Skeletal muscle satellite cell (primary cell): ENCODE results near the gene PRDM1.

Source experiments
- H3K27me3 ChIP-seq: 2 replicates; pipeline ENCODE4 v1.7.0; 2013; ENCODE audit warnings: low read length; ENCODE audit not compliant: control insufficient read depth, insufficient read depth
- H3K36me3 ChIP-seq: 2 replicates; pipeline ENCODE4 v1.7.0; 2013; ENCODE audit warnings: mild to moderate bottlenecking, control low read depth, low read length; ENCODE audit not compliant: insufficient read depth
- H3K4me1 ChIP-seq: 2 replicates; pipeline ENCODE4 v1.7.0; 2013; ENCODE audit warnings: low read length; ENCODE audit not compliant: control insufficient read depth, insufficient read depth
- H3K4me2 ChIP-seq: 2 replicates; pipeline ENCODE4 v1.7.0; 2013; ENCODE audit warnings: mild to moderate bottlenecking, low read length
- H3K4me3 ChIP-seq: 2 replicates; pipeline ENCODE4 v1.7.0; 2013; ENCODE audit warnings: low read length
- H3K9ac ChIP-seq: 2 replicates; pipeline ENCODE4 v1.7.0; 2013; ENCODE audit warnings: mild to moderate bottlenecking, low read depth, low read length, moderate library complexity
- H3K9me3 ChIP-seq: replicated peaks from 2 replicates; pipeline ENCODE4 v1.7.0; 2013; ENCODE audit warnings: mild to moderate bottlenecking, control low read depth, low read length

Gene PRDM1

DNA sequence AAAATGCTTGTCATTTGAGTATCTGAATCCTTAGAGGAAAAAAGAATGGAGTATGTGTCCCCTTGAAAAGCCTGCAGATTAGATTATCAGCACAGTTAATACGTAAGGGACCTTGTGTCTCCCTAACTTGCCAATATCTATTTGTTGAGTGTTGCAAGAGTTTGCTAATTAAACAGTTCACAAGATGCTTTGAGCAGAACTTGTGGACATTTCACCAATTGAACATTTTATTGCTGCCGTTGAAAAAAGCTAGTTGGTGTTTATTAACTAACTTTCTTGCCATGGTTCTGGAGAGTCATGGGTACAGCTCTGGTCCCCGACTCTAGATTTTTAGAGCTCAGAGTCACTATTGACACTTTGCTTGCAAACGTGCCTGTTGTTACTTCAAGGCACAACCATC is 30.6 kb upstream of the PRDM1 start:
- Histone ChIP-seq H3K4me3 (no peak overlapping the region), H3K27me3 (no peaks in the 10 kb centered on the region), H3K9ac (no peak overlapping the region), H3K9me3 (no peaks in the 10 kb centered on the region), H3K4me1 (no peaks in the 10 kb centered on the region), H3K4me2 (no peak overlapping the region), H3K36me3 (no peaks in the 10 kb centered on the region)

DNA sequence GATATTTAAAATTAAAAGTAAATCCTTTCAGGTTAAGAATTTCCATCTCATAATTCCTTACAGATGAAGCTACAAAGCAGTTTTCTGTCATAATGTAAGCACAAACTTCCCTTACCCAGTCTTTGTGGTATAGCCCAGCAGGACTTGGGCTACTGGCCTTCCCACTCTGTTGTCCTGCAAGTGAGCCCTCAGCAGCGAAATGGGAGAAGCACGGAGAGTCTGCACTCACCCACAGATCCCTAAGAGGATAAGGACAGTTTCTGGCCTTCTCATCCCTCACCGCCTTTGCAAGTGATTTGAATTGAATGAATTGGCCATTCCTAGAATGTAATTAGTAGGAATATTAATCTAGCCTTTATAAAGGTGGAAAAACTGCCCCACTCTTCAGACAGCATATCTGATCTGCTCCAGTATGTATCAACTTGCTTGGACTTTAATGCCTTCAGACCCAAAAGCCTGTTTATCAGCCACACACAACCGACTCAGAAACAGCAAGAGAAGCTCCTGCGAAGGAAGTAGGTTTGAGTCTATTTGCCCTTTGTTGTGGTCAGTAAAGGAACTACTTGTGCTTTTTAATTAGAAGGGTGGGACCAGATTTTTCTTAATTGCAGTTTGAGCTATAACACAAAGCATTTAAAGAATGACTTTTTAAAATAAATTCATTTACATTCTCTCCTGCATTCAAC is 29.9 kb upstream of the PRDM1 start:
- H3K27me3 ChIP-seq, result no peaks in the 10 kb centered on the region
- H3K9ac ChIP-seq, result no peak overlapping the region
- no peaks in the 10 kb centered on the region for H3K4me1 ChIP-seq
- no peaks in the 10 kb centered on the region for H3K36me3 ChIP-seq
- no peak overlapping the region for H3K4me3 ChIP-seq
- H3K9me3 ChIP-seq, result no peaks in the 10 kb centered on the region
- H3K4me2 ChIP-seq, result no peak overlapping the region

DNA sequence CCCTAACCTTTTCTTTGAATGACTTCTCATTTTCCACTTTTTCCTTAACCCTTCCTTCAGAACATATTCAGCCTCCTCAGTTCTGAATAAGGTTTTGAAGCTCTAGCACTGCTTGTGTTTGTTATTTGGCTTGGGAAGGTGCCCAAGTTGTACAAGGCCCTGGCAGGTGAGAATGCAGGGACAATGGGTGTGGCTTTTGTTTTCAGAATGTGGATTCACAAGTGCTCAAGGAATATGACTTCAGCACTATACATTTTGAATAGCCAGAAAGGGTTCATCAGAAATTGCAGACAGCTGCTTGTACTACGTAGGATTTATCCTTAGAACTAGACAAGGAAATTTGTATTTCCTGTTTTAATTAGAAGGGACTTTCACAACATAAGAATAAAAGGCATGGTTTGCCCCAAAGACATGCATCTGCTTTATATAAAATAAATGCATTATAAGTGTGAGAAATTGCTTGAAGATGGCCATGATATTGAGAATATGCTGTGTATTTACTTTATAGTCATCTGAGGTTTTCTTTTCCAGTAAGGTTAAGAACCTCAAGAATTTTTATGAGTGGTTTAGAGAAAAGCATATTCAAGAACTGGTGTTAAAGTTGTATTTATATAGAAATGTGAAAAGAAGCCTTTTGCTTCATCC is 29.3 kb upstream of the PRDM1 start:
- H3K27me3 ChIP-seq, result no peaks in the 10 kb centered on the region
- H3K36me3 ChIP-seq, result no peaks in the 10 kb centered on the region
- no peak overlapping the region for H3K4me3 ChIP-seq
- H3K4me1 ChIP-seq, result no peaks in the 10 kb centered on the region
- H3K9ac ChIP-seq, result no peak overlapping the region
- H3K4me2 ChIP-seq, result no peak overlapping the region
- no peaks in the 10 kb centered on the region for H3K9me3 ChIP-seq

DNA sequence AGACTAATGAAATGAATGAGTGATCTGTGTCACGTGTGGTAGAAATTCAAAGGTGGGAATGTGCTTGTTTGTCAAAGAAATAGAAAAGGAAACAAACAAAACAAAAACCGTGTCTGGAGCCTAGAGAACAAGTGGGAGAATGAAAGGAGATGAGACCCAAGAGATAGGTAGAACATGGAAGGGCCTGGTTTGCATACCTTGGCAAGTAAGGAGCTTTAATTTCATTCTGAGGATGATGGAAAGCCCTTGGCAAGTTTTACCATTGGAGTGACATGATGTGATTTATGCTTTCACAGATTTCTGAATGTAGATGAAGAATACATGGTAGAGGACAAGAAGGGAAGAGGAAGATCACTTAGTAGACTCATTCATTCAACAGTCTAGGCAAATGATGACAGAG is 26.8 kb upstream of the PRDM1 start:
- Histone ChIP-seq H3K36me3 (no peaks in the 10 kb centered on the region), H3K4me2 (no peak overlapping the region), H3K4me3 (no peak overlapping the region), H3K4me1 (peaks cover 18% of the 10 kb centered on the region), H3K9me3 (no peaks in the 10 kb centered on the region), H3K9ac (no peak overlapping the region), H3K27me3 (no peaks in the 10 kb centered on the region)

DNA sequence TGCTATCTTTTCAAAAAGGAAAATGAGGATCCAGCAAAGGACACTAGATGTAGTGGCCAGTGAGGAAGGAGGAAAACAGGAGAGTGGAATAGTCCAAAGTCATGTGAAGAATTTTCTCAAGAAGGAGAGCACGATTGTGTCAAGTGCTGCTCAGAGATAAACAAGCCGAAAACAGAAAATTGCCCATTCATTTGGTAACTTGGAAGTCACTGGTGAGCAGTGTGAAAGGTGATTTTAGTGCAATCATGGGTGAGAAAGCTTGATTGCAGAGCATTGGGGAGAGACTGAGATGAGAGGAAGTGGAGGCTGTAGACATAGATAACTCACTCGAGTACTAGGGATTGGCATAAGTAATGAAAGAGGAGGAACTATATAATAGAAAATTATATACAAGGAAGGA is 26.0 kb upstream of the PRDM1 start:
- Histone ChIP-seq H3K4me1 (peaks cover 26% of the 10 kb centered on the region), H3K4me2 (no peak overlapping the region), H3K27me3 (no peaks in the 10 kb centered on the region), H3K36me3 (no peaks in the 10 kb centered on the region), H3K4me3 (no peak overlapping the region), H3K9ac (no peak overlapping the region), H3K9me3 (no peaks in the 10 kb centered on the region)

DNA sequence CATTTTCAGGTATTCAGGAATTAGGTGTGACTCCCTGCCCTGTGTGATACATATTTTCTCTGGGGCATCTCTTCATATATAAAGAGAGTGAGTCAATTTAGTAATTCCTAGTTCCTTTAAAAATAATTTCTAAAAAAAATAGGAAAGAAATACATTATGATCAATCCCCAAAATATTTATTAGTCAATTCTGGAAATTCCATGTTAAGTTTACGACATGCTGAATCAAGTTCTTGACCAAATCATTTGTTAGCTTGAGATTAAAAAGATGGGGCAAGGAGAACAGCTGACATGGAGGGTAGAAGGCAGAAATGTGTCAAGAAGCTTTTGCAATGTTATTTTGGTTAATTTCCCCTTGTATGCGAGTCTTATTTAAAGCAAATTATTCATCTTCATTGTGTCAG is 22.7 kb upstream of the PRDM1 start:
- Histone ChIP-seq H3K9me3 (no peaks in the 10 kb centered on the region), H3K9ac (peak overlapping the region; percentile 41), H3K4me2 (peak overlapping the region; percentile 32)

DNA sequence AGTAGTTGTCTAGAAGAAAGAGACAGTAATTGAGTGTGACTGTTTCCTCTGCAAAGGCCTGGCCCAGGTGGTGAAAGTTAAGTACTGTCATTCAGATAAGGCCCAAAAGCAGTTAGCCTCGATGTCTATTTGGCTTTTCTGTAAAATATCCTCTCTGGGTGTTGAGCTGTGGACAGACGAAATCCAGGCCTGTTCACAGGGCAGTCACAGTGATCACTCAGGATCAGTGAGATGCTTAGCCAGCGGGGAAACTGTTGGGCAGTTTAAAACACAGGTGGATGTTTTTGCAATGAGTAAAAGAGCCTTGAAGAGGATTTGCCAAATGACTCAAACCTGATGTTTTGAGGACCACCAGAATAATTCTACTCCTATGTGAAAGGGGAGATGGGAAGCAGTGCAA is 22.0 kb upstream of the PRDM1 start:
- Histone ChIP-seq H3K4me1 (peaks cover 29% of the 10 kb centered on the region), H3K27me3 (no peaks in the 10 kb centered on the region), H3K4me3 (no peak overlapping the region), H3K9ac (peak overlapping the region; percentile 41), H3K4me2 (peak overlapping the region; percentile 32), H3K36me3 (no peaks in the 10 kb centered on the region), H3K9me3 (no peaks in the 10 kb centered on the region)

More for the DNA sequence above, 22.7 kb upstream of the PRDM1 start:
- Histone ChIP-seq H3K27me3 (no peaks in the 10 kb centered on the region), H3K4me1 (peaks cover 29% of the 10 kb centered on the region), H3K36me3 (no peaks in the 10 kb centered on the region), H3K4me3 (no peak overlapping the region)

DNA sequence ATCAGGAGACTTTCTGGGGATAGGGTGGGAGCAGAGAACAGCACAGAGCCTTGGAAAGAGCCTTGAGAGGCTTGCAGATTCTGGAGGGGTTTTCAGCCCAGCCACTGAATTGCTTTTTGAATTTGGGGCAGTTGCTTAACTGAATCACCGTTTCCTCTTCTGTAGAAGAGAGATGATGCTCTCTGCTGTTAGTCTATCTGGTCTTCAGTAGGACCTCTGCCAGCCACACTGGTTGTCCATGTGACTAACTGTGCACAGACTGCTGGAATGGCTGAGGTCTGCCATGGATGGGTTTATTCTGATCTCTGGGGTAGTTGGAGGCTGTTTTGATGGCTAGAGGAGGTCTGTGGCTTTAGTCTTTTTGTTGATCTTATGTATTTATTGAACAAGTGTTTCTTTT is 21.4 kb upstream of the PRDM1 start:
- Histone ChIP-seq H3K9me3 (no peaks in the 10 kb centered on the region), H3K4me3 (no peak overlapping the region), H3K4me1 (peaks cover 36% of the 10 kb centered on the region), H3K36me3 (no peaks in the 10 kb centered on the region), H3K4me2 (no peak overlapping the region), H3K27me3 (no peaks in the 10 kb centered on the region), H3K9ac (no peak overlapping the region)

DNA sequence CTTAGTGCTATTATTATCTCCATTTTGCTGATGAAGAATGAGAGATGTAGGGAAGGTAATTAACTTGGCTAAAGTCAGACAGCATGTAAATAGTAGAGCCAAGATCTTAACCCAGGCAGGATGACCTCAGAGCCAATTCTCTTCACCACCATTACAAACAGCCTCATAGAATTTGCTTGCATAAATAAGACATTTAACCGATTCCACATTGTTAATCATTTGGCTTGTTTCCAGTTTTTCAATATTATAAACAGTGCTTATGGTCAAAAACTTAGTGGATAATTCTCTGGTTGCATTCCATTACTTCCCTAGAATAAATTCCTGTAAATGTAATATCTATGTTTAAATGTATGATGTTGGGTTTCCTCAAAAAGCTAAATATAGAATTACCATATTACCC is 19.1 kb upstream of the PRDM1 start:
- H3K4me2 ChIP-seq, result no peak overlapping the region
- no peak overlapping the region for H3K9ac ChIP-seq
- H3K4me3 ChIP-seq, result no peak overlapping the region
- no peaks in the 10 kb centered on the region for H3K27me3 ChIP-seq
- peaks cover 38% of the 10 kb centered on the region for H3K4me1 ChIP-seq
- H3K36me3 ChIP-seq, result no peaks in the 10 kb centered on the region
- no peaks in the 10 kb centered on the region for H3K9me3 ChIP-seq

DNA sequence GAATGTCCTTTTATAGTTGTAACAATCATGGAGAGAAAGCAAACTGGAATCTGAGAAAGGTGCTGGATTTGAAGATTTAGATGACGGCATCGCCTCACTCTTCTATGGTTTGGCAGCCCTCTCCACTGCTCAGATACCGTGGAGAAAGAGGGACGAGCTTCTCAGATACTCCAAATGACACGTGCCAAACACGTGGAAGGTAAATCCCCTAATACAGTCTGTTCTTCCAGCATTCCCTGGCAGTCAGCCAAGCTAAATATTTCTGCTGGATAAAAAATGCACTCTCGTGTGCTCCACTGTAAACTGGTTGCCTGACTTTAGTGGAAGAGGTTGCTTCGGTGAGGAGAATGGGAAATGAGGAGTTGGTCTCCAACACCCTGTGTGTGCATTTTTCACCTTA is 16.7 kb upstream of the PRDM1 start:
- H3K36me3 ChIP-seq, result no peaks in the 10 kb centered on the region
- H3K27me3 ChIP-seq, result no peaks in the 10 kb centered on the region
- H3K9ac ChIP-seq, result no peak overlapping the region
- no peaks in the 10 kb centered on the region for H3K9me3 ChIP-seq
- peak overlapping the region; percentile 37 for H3K4me2 ChIP-seq
- peaks cover 18% of the 10 kb centered on the region for H3K4me1 ChIP-seq
- no peak overlapping the region for H3K4me3 ChIP-seq

DNA sequence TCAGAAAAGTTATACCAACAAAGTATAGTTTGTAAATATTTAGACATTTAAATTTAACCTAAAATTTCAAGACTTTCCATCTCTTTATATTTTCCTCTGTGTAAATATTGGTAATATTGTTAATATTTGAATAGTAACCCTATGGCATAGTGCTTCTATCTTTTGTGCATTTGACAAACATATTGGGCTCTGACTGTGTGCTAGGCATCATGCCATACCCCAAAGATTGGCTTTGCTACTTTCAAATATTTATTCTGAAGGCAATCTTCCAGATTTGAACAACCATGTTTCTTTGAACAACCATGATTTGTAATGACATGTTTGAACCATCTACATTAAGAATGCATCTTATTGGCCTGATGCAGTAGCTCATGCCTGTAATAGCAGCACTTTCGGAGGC is 15.5 kb upstream of the PRDM1 start:
- peaks cover 12% of the 10 kb centered on the region for H3K4me1 ChIP-seq
- H3K36me3 ChIP-seq, result no peaks in the 10 kb centered on the region
- no peak overlapping the region for H3K4me3 ChIP-seq
- H3K4me2 ChIP-seq, result no peak overlapping the region
- no peaks in the 10 kb centered on the region for H3K27me3 ChIP-seq
- no peak overlapping the region for H3K9ac ChIP-seq
- no peaks in the 10 kb centered on the region for H3K9me3 ChIP-seq

DNA sequence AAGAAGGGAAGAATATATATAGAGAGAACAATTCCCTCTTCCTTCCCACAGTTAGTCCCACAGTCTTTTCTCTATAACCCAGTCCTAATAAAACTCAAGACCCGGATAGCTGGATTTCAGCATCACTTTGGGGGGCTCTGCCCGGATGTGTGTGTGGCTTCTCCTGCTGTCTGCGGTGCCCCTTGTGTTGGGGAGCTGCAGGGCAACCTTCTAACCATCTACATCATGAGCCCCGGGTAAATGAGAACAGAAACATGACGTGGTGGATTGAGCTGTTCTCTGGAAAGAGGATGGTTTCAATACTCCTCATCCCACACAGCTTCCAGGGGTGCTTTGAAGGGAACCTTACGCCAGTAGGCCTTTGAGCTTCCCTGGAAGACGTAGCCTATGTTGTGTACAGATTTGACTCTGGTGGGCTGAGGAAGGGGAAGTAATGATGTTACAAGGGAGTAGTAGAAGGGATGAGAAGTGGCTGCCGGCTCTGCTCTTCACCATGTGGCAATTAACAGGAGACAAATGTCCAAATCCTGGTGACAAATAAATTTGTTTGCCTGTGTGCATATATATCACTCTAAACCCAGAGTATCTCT is 13.5 kb upstream of the PRDM1 start:
- Histone ChIP-seq H3K9ac (no peak overlapping the region), H3K4me1 (peaks cover 8% of the 10 kb centered on the region), H3K36me3 (no peaks in the 10 kb centered on the region), H3K27me3 (no peaks in the 10 kb centered on the region), H3K4me3 (no peak overlapping the region), H3K9me3 (no peaks in the 10 kb centered on the region), H3K4me2 (no peak overlapping the region)
